Gastroesophageal sphincter (tissue), 4 donors: ENCODE measurements around the gene TUBA1A. TPM values are rescaled to one million over a fixed set of nuclear protein-coding genes. Genes with fewer than 3 reads are reported as not detected.
"Not testable (repeated sequence)": the region's sequence is repeated elsewhere in the genome, so short reads cannot be mapped to it uniquely, and the experiment has no call there.

Experiments
- ATAC-seq: fragments of 150-250 bp; one replicate; pipeline ENCODE4 v1.9.1; 2016; ENCODE audit warnings: mild to moderate bottlenecking, moderate library complexity
- H3K27ac ChIP-seq, 4 donors: fragments of 200-600 bp; sonication (generic) in 3 of 4; 1 replicate in 3 of 4; 2 replicates in 1 of 4; pipeline ENCODE4 v1.5.1; 2016 to 2019
- H3K27me3 ChIP-seq: fragments of 200-600 bp; sonication (generic); one replicate; pipeline ENCODE4 v1.5.1; 2019
- H3K36me3 ChIP-seq, 2 donors: fragments of 200-600 bp; sonication (generic); one replicate each; pipeline ENCODE4 v1.5.1; 2019; ENCODE audit warnings: control low read depth in 1 of 2
- H3K4me1 ChIP-seq, 3 donors: fragments of 200-600 bp; sonication (generic); 1 replicate in 2 of 3; 2 replicates in 1 of 3; pipeline ENCODE4 v1.5.1; 2016 to 2019; ENCODE audit warnings: control low read depth in 2 of 3
- H3K4me3 ChIP-seq, 2 donors: fragments of 200-600 bp; sonication (generic); one replicate each; pipeline ENCODE4 v1.5.1; 2019; ENCODE audit warnings: mild to moderate bottlenecking in 1 of 2, moderate library complexity in 1 of 2
- H3K9me3 ChIP-seq, 3 donors: fragments of 200-600 bp; sonication (generic); one replicate each; pipeline ENCODE4 v1.5.1; 2017 to 2019; ENCODE audit warnings: control low read depth in 2 of 3
- EP300 ChIP-seq: sonication (generic); formaldehyde crosslinking; IDR thresholded peaks from one replicate; pipeline ENCODE4 v1.6.1; 2017; ENCODE audit warnings: antibody characterized with exemption, mild to moderate bottlenecking
- POLR2A ChIP-seq, 2 donors: fragments of 450-650 bp; IDR thresholded peaks; one replicate each; pipeline ENCODE4 v1.6.1; 2017; ENCODE audit warnings: antibody characterized with exemption in 2 of 2, mild to moderate bottlenecking in 2 of 2, moderate library complexity in 1 of 2
- POLR2AphosphoS5 ChIP-seq: sonication (generic); formaldehyde crosslinking; IDR thresholded peaks from one replicate; pipeline ENCODE4 v1.6.1; 2017; ENCODE audit warnings: antibody characterized with exemption
- WGBS, 2 donors: methylation state at CpG; one replicate each; pipeline ENCODE4 v1.1.5; 2018; ENCODE audit warnings: low coverage in 1 of 2; 5-methylcytosine and 5-hydroxymethylcytosine counted together
- total RNA-seq, 4 donors: library from RNA; depleted of rRNA; stranded (reverse); fragments of >200 nt; gene quantifications; one replicate each; pipeline ENCODE4 v1.1.0, GENCODE V29; 2016
- TF ChIP-seq, protein P1 (sequence below), 4 experiments: fragments of 200-600 bp in 2 of 4; fragments of 450-650 bp in 2 of 4; sonication (generic) in 1 of 4; IDR thresholded peaks; one replicate each; pipeline ENCODE4 v1.5.1; 2017 to 2019; ENCODE audit warnings: antibody characterized with exemption in 4 of 4, mild to moderate bottlenecking in 2 of 4, moderate library complexity in 2 of 4

The TUBA1A gene
- total RNA-seq, 4 donors from 2014 or later, result 514 to 1,167 (median 639) TPM

DNA sequence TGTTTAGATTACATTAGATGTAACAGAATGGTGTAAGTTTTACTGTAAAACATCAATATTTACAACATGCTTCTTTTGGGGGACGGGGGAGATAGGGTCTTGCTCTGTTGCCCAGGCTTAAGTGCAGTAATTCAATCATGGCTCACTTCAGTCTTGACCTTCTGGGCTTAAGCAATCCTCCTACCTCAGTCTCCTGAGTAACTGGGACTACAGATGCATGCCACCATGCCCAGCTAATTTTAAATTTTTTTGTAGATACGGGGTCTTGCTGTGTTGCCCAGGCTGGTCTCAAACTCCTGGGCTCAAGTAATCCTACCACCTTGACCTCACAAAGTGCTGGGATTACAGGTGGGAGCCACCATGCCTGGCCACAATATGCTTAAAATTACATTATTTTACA, 23.8 kb downstream of the TUBA1A start:
- WGBS, 2 donors, result 95 to 97% methylated on average over 2 of the region's 2 CpGs

DNA sequence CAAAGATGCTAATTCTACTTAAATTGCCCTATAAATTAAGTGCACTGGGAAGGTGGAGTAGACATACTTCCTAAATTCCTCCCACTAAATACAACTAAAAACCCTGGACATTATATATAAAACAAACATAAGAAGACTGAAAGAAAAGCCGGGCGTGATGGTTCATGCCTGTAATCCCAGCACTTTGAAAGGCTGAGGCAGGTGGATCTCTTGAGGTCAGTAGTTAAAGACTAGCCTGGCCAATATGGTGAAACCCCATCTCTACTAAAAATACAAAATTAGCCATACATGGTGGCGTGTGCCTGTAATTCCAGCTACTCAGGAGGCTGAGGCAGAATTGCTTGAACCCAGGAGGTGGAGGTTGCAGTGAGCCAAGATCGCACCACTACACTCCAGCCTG, 27.0 kb downstream of the TUBA1A start:
- not testable (repeated sequence) for ATAC-seq, H3K4me1 ChIP-seq, H3K4me3 ChIP-seq

More for the DNA sequence above, 23.8 kb downstream of the TUBA1A start:
- H3K27ac ChIP-seq, result no peak overlapping the region
- H3K27me3 ChIP-seq, result no peaks in the 10 kb centered on the region
- no peak for ATAC-seq
- no peak overlapping the region for H3K4me3 ChIP-seq
- no peaks in the 10 kb centered on the region for H3K9me3 ChIP-seq
- no peaks in the 10 kb centered on the region for H3K4me1 ChIP-seq
- no peak for TF ChIP-seq POLR2A (IDR thresholded peaks at IDR 0.05)
- no peaks in the 10 kb centered on the region for H3K36me3 ChIP-seq

DNA sequence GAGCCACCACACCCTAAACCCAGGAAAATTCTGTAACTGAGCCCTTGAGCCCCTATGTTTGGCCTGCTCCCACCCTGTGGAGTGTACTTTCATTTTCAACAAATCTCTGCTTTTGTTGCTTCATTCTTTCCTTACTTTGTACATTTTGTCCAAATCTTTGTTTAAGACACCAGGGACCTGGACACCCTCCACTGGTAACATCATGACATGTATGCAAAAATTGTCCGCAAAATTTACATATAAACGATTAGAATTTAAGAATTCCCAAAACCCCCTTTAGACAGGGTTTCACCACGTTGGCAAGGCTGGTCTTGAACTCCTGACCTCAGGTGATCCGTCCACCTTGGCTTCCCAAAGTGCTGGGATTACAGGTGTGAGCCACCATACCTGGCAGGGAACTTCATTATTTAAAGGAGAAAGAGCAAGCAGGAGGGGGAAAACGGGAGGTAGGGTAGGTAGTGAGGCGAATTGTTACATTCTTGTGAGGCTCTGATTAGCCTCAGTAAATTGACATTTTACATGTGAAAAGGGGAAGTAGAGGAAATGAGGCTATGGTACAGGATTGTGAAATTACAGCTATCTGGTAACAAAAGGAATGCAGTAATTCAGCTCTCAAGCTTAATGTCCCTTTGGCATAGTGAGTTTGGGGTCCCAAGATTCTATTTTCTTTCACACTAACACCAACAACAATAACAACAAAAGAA, 27.6 kb downstream of the TUBA1A start:
- Histone ChIP-seq H3K27me3 (no peaks in the 10 kb centered on the region), H3K36me3 (no peaks in the 10 kb centered on the region), H3K9me3 (no peaks in the 10 kb centered on the region), H3K4me1 (no peaks in the 10 kb centered on the region), H3K27ac (no peak overlapping the region), H3K4me3 (no peak overlapping the region)
- TF ChIP-seq, protein P1, sequence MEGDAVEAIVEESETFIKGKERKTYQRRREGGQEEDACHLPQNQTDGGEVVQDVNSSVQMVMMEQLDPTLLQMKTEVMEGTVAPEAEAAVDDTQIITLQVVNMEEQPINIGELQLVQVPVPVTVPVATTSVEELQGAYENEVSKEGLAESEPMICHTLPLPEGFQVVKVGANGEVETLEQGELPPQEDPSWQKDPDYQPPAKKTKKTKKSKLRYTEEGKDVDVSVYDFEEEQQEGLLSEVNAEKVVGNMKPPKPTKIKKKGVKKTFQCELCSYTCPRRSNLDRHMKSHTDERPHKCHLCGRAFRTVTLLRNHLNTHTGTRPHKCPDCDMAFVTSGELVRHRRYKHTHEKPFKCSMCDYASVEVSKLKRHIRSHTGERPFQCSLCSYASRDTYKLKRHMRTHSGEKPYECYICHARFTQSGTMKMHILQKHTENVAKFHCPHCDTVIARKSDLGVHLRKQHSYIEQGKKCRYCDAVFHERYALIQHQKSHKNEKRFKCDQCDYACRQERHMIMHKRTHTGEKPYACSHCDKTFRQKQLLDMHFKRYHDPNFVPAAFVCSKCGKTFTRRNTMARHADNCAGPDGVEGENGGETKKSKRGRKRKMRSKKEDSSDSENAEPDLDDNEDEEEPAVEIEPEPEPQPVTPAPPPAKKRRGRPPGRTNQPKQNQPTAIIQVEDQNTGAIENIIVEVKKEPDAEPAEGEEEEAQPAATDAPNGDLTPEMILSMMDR (IDR thresholded peaks at IDR 0.05), result no peak
- no peak for TF ChIP-seq POLR2A (IDR thresholded peaks at IDR 0.05)
- TF ChIP-seq POLR2AphosphoS5, result no peak
- TF ChIP-seq EP300, result no peak
- WGBS, 2 donors, result 78 to 94% methylated on average over 3 to 5 of the region's 6 CpGs
- no peak for ATAC-seq

More for the DNA sequence above, 27.0 kb downstream of the TUBA1A start:
- WGBS, 2 donors, result 80 to 83% methylated on average over 2 to 3 of the region's 4 CpGs
- not testable (repeated sequence) for H3K36me3 ChIP-seq, H3K9me3 ChIP-seq, H3K27me3 ChIP-seq, H3K27ac ChIP-seq

DNA sequence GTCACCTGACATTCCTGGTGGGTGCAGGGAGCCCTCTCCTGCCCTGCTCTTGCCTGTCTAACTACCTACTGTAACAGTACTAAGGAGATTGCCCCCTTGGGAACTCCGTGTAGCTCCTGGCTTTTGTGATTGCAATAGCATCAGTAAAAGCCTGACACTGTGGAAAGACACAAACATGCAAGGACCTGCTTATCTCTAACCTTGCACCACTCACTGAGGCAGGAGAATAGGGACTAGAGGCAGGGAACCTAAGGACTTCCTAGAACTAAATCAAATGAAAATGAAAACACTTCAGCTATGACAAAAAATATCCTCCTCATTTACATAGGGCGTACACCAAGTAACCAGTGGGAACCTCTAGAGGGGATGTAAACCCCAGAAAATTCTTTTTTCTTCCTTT, 28.5 kb downstream of the TUBA1A start:
- no peak overlapping the region for H3K4me3 ChIP-seq
- WGBS, 2 donors, result 92 to 100% methylated on average over 1 to 2 of the region's 2 CpGs
- no peaks in the 10 kb centered on the region for H3K9me3 ChIP-seq
- H3K27ac ChIP-seq, result no peak overlapping the region
- no peaks in the 10 kb centered on the region for H3K27me3 ChIP-seq
- no peak for ATAC-seq
- TF ChIP-seq EP300 (no peak), POLR2AphosphoS5 (no peak), POLR2A (IDR thresholded peaks at IDR 0.05) (no peak)
- H3K36me3 ChIP-seq, result no peaks in the 10 kb centered on the region
- H3K4me1 ChIP-seq, result no peaks in the 10 kb centered on the region

DNA sequence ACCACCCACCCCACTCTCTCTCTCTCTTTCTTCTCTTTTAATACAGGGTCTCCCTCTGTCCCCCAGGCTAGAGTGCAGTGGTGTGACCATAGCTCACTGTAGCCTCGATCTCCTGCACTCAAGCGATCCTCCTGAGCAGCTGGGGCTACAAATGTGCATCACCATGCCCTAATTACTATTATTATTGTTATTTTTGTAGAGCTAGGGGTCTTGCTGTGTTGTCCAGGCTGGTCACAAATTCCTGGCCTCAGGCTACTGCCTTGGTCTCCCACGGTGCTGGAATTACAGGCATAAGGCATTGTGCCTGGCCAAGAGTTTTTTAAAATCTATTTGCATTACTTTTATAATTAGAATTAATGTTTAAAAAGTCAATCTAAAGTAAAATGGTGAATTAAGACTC, 34.7 kb downstream of the TUBA1A start:
- H3K27me3 ChIP-seq, result no peaks in the 10 kb centered on the region
- no peak for ATAC-seq
- H3K4me1 ChIP-seq, result no peaks in the 10 kb centered on the region
- H3K36me3 ChIP-seq, result peaks cover 0 to 3% of the 10 kb centered on the region in 2 donors
- 61 to 70% methylated on average over 2 of the region's 3 CpGs for WGBS, 2 donors
- no peaks in the 10 kb centered on the region for H3K9me3 ChIP-seq
- H3K4me3 ChIP-seq, result no peak overlapping the region
- no peak overlapping the region for H3K27ac ChIP-seq
- TF ChIP-seq, protein P1 (IDR thresholded peaks at IDR 0.05), result no peak
- TF ChIP-seq POLR2A (IDR thresholded peaks at IDR 0.05) (no peak), EP300 (no peak), POLR2AphosphoS5 (no peak)

DNA sequence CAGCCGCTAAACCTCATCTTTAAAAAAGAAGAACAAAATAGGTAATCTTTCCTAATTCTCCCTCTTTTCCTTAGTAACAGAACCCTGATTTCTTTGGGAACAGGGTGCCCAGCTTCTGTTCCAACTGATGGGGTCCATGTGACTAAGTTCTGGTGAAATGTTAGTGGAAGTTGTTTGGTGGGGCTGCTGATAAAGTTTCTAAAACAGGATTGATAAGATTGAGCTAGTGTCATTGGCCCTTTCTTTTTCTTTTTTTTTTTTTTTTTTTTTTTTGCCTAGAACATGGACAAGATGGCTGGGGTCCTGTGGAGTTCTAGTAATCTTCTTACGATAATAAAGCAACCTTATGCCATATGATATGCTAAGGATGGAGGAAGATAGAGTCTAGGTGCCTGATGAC, 41.5 kb downstream of the TUBA1A start:
- ATAC-seq, result no peak
- H3K27me3 ChIP-seq, result no peaks in the 10 kb centered on the region

More for the DNA sequence above, 41.5 kb downstream of the TUBA1A start:
- Histone ChIP-seq H3K27ac (no peak overlapping the region), H3K4me3 (no peak overlapping the region), H3K9me3 (no peaks in the 10 kb centered on the region), H3K4me1 (no peaks in the 10 kb centered on the region), H3K36me3 (peaks cover 0 to 3% of the 10 kb centered on the region in 2 donors)
- TF ChIP-seq EP300, result no peak
- TF ChIP-seq, protein P1 (IDR thresholded peaks at IDR 0.05), result no peak
- no peak for TF ChIP-seq POLR2AphosphoS5
- no peak for TF ChIP-seq POLR2A (IDR thresholded peaks at IDR 0.05)
- 95% methylated on average over 2 of the region's 2 CpGs; no CpG with 5 or more reads in 1 of the 2 donors for WGBS, 2 donors
